Endothelial cell of umbilical vein (primary cell): Measurements from ENCODE around the gene PHLPP2. TPM values are rescaled to one million over a fixed set of nuclear protein-coding genes. Genes with fewer than 3 reads are reported as not detected.
A peak's percentile ranks its signal among the peaks of the same experiment; 100 is the strongest.

ENCODE experiments used
- BruUV-seq: library from RNA; stranded (reverse); fragments of 400-500 nt; replicated peaks from 2 replicates; lab custom pipeline; 2021; lab: Mats Ljungman, UMichigan
- CTCF ChIA-PET: fragments of 300-600, 350-600 bp; sonication (Branson Sonifier 250); formaldehyde crosslinking; loops from one replicate; lab custom pipeline; 2021; ENCODE audit warnings: antibody characterized with exemption, inconsistent platforms; lab: Charles Lee
- POLR2A ChIA-PET: fragments of 300-600, 350-600 bp; sonication (Branson Sonifier 250); formaldehyde crosslinking; loops from one replicate; lab custom pipeline; 2021; ENCODE audit warnings: antibody characterized with exemption, inconsistent platforms; lab: Charles Lee
- DNase-seq: peaks from one replicate; pipeline ENCODE4 v3.0.0-alpha.2; 2011; ENCODE audit warnings: low read depth, low spot score
- FAIRE-seq: peaks from 2 replicates; lab custom pipeline; 2011; peaks lifted over from hg19 to GRCh38; lab: Jason Lieb, UNC
- H2AFZ ChIP-seq: 2 replicates; pipeline ENCODE4 v1.6.0; 2012; ENCODE audit warnings: low read depth, low read length, control low read depth, inconsistent platforms
- H3K27ac ChIP-seq: 2 replicates; pipeline ENCODE4 v1.5.1; 2011; ENCODE audit warnings: low read depth, mild to moderate bottlenecking, control low read depth, low read length, moderate library complexity; ENCODE audit not compliant: insufficient read depth
- H3K27me3 ChIP-seq, 2 experiments: 2 replicates each; pipeline versions ENCODE4 v1.6.0 to v1.6.1; 2011; ENCODE audit warnings: low read length in 2 of 2, mixed read lengths in 1 of 2; ENCODE audit not compliant: control insufficient read depth in 2 of 2, insufficient read depth in 2 of 2
- H3K36me3 ChIP-seq, 2 experiments: 2 replicates in 1 of 2; 3 replicates in 1 of 2; pipeline ENCODE4 v1.5.1; 2011; ENCODE audit warnings: low read length in 2 of 2, mild to moderate bottlenecking in 1 of 2, moderate library complexity in 1 of 2; ENCODE audit not compliant: control insufficient read depth in 2 of 2, insufficient read depth in 2 of 2; ENCODE audit errors: extremely low read depth in 1 of 2
- H3K4me1 ChIP-seq: 3 replicates; pipeline ENCODE4 v1.5.1; 2011; ENCODE audit warnings: mild to moderate bottlenecking, low read length; ENCODE audit not compliant: control insufficient read depth, insufficient read depth; ENCODE audit errors: extremely low read depth
- H3K4me2 ChIP-seq: 2 replicates; pipeline ENCODE4 v1.6.1; 2011; ENCODE audit warnings: low read length, control low read depth, mixed read lengths; ENCODE audit not compliant: insufficient read depth
- H3K4me3 ChIP-seq, 3 experiments: fragments of 200-600 bp in 1 of 3; sonication (generic), shearing (Covaris generic) in 1 of 3; replicated peaks in 1 of 3; 2 replicates each; pipeline ENCODE4 v1.5.1; 2011 to 2016; ENCODE audit warnings: control low read depth in 3 of 3, low read length in 3 of 3, mild to moderate bottlenecking in 2 of 3, inconsistent platforms in 1 of 3, low read depth in 1 of 3, moderate library complexity in 1 of 3; ENCODE audit not compliant: insufficient read depth in 1 of 3
- H3K79me2 ChIP-seq: 2 replicates; pipeline ENCODE4 v1.6.0; 2012; ENCODE audit warnings: low read length, inconsistent platforms; ENCODE audit not compliant: control insufficient read depth, insufficient read depth
- H3K9ac ChIP-seq: replicated peaks from 2 replicates; pipeline ENCODE3; 2011; ENCODE audit warnings: low read length, control low read depth; ENCODE audit not compliant: insufficient read depth; ENCODE audit errors: extremely low read depth
- H3K9me1 ChIP-seq: replicated peaks from 3 replicates; pipeline ENCODE4 v1.6.0; 2011; ENCODE audit warnings: mild to moderate bottlenecking, low read length; ENCODE audit not compliant: control insufficient read depth, insufficient read depth; ENCODE audit errors: extremely low read depth
- H3K9me3 ChIP-seq: replicated peaks from 2 replicates; pipeline ENCODE4 v1.5.1; 2012; ENCODE audit warnings: low read length, inconsistent platforms; ENCODE audit not compliant: control insufficient read depth, insufficient read depth
- H4K20me1 ChIP-seq: replicated peaks from 2 replicates; pipeline ENCODE3; 2011; ENCODE audit warnings: mild to moderate bottlenecking, low read length; ENCODE audit not compliant: control insufficient read depth, insufficient read depth; ENCODE audit errors: extremely low read depth
- FOS ChIP-seq: IDR thresholded peaks from 2 replicates; pipeline ENCODE4 v1.6.1; 2011; ENCODE audit warnings: mild to moderate bottlenecking, low read length, moderate library complexity, borderline replicate concordance; ENCODE audit not compliant: insufficient read depth
- GATA2 ChIP-seq: IDR thresholded peaks from 2 replicates; pipeline ENCODE4 v1.7.0; 2011; ENCODE audit warnings: low read depth, mild to moderate bottlenecking, moderate library complexity, mixed read lengths, low read length; ENCODE audit not compliant: insufficient read length, insufficient read depth
- JUN ChIP-seq: IDR thresholded peaks from 2 replicates; pipeline ENCODE4 v1.6.1; 2011; ENCODE audit warnings: borderline replicate concordance, low read depth; ENCODE audit not compliant: insufficient read length, insufficient read depth
- dilution Hi-C: fragments of 300-500 bp; cut with MboI; formaldehyde crosslinking; loops from one replicate; pipeline ENCODE4 v1.15.0; 2019; ENCODE audit warnings: low sequenced_read_pairs; ENCODE audit not compliant: extremely low pct_ligation_motif_present
- intact Hi-C: fragments of 100-400 bp; cut with micrococcal nuclease; formaldehyde crosslinking; loops from one replicate; pipeline ENCODE4 v1.10.0; 2022
- polyA plus RNA-seq, 4 experiments: library from polyadenylated mRNA; depleted of rRNA in 3 of 4; stranded (reverse) in 3 of 4; unstranded in 1 of 4; fragments of >200 nt; gene quantifications; 2 replicates each; pipeline versions ENCODE4 v1.2.1 to v1.2.3, GENCODE V29; 2011 to 2012; ENCODE audit warnings: missing spikeins in 1 of 4
- total RNA-seq: library from RNA; stranded (reverse); gene quantifications from 2 replicates; pipeline ENCODE4 v1.2.3, GENCODE V29; 2021
- TF ChIP-seq, protein P1 (sequence below): IDR thresholded peaks from 2 replicates; pipeline ENCODE4 v1.6.1; 2011; ENCODE audit not compliant: insufficient read depth, insufficient read length

The PHLPP2 gene
- total and polyA plus RNA-seq, 2 donors (not counting 3 experiments of a cell fraction or from before 2014, with no cell fraction given) = 4.1 to 8.0 TPM

DNA sequence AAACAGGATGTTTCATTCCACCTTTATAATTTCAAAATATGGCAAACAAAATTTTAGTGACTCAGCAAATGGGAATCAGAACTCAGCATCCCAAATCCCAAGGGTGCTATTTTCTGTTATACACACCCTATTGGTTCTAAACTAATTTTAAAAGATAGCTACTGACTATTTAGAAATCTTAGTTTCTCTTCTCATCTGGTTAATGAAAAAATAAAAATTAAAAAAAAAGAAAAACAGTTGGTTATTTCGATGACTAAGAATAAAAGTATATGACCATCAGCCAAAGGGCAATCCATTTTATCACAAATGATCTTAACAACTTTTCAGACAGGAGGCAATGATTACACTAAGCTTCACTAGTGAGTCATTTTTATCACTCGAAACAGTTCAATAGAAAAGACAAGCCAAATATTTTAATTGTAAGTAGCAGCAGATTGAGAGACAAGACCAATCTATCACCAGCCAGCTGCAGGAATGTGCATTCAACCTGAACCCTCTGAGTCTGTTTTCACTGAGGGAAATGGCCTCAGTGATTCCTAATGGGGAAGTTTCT, 15.2 kb downstream of the PHLPP2 start:
- no peaks in the 10 kb centered on the region for H3K9me3 ChIP-seq
- peak; percentile 50 for FAIRE-seq
- CTCF ChIA-PET = interaction anchor here (0.9 to 1.1 kb wide), 2 partner anchors 14 to 252 kb away, joined by 3 to 4 read pairs; no protein-coding TSS in a partner anchor

GRCh38 chr16:71708696-71709095, 15.8 kb downstream of the PHLPP2 start:
- H2AFZ ChIP-seq = no peak overlapping the region
- DNase-seq (no peak), FAIRE-seq (no peak)
- BruUV-seq = no TSS peak
- no peaks in the 10 kb centered on the region for H3K9me3 ChIP-seq
- no peaks in the 10 kb centered on the region for H3K27me3 ChIP-seq
- H3K36me3 ChIP-seq = peaks cover 0 to 3% of the 10 kb centered on the region in 2 experiments
- dilution Hi-C loops (no loop called here), intact Hi-C loops (no loop called here)
- H3K4me2 ChIP-seq = no peak overlapping the region
- H3K79me2 ChIP-seq = peaks cover 7% of the 10 kb centered on the region
- peaks cover 12% of the 10 kb centered on the region for H3K4me1 ChIP-seq
- no peak overlapping the region for H3K27ac ChIP-seq
- ChIA-PET CTCF (interaction anchor here (1.0 to 1.1 kb wide), 2 partner anchors 229 to 253 kb away, joined by 3 to 4 read pairs; no protein-coding TSS in a partner anchor), POLR2A (no interaction called here)
- H4K20me1 ChIP-seq = no peaks in the 10 kb centered on the region
- H3K9ac ChIP-seq = no peak overlapping the region
- no peaks in the 10 kb centered on the region for H3K9me1 ChIP-seq
- no peak overlapping the region for H3K4me3 ChIP-seq
- TF ChIP-seq, protein P1, sequence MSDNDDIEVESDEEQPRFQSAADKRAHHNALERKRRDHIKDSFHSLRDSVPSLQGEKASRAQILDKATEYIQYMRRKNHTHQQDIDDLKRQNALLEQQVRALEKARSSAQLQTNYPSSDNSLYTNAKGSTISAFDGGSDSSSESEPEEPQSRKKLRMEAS = no peak

More for the DNA sequence above, 15.2 kb downstream of the PHLPP2 start:
- POLR2A ChIA-PET = no interaction called here
- TF ChIP-seq FOS (peak; percentile 49), JUN (peak; percentile 35), GATA2 (peak; percentile 66)
- TF ChIP-seq, protein P1 = no peak
- H3K4me2 ChIP-seq = peak overlapping the region; percentile 20
- no peak overlapping the region for H3K4me3 ChIP-seq
- H4K20me1 ChIP-seq = no peaks in the 10 kb centered on the region
- H3K36me3 ChIP-seq = peaks cover 0 to 3% of the 10 kb centered on the region in 2 experiments
- peaks cover 12% of the 10 kb centered on the region for H3K4me1 ChIP-seq
- H3K27me3 ChIP-seq = no peaks in the 10 kb centered on the region
- no peak overlapping the region for H2AFZ ChIP-seq
- dilution Hi-C loops (no loop called here), intact Hi-C loops (no loop called here)
- no peaks in the 10 kb centered on the region for H3K9me1 ChIP-seq
- DNase-seq = peak; percentile 50
- BruUV-seq = no TSS peak
- H3K27ac ChIP-seq = no peak overlapping the region
- no peak overlapping the region for H3K9ac ChIP-seq
- peaks cover 7% of the 10 kb centered on the region for H3K79me2 ChIP-seq
